PFSK-1 (cell line): ENCODE data around the gene AKAP1.

ENCODE experiments used
- FOXP2 ChIP-seq: optimal IDR thresholded peaks from 2 replicates; pipeline ENCODE3; 2011; ENCODE audit warnings: borderline replicate concordance, control low read depth, inconsistent platforms; ENCODE audit not compliant: insufficient read depth; ENCODE audit errors: extremely low read length, extremely low read depth
- POLR2AphosphoS5 ChIP-seq: IDR thresholded peaks from 2 replicates; pipeline ENCODE4 v1.6.1; 2012; ENCODE audit warnings: low read depth, mild to moderate bottlenecking, control low read depth, low read length, moderate library complexity
- REST ChIP-seq, 2 experiments: IDR thresholded peaks; 2 replicates each; pipeline versions ENCODE4 v1.6.1 to v1.8.0; 2011 to 2012; ENCODE audit warnings: low read depth in 2 of 2, low read length in 2 of 2, control low read depth in 1 of 2, inconsistent platforms in 1 of 2, mild to moderate bottlenecking in 1 of 2, moderate library complexity in 1 of 2; ENCODE audit not compliant: insufficient read depth in 1 of 2
- SIN3A ChIP-seq: IDR thresholded peaks from 2 replicates; pipeline ENCODE4 v1.6.1; 2012; ENCODE audit warnings: mild to moderate bottlenecking, low read length, moderate library complexity, borderline replicate concordance; ENCODE audit not compliant: insufficient read depth
- TAF1 ChIP-seq: IDR thresholded peaks from 2 replicates; pipeline ENCODE4 v1.6.1; 2012; ENCODE audit warnings: low read length, control low read depth, borderline replicate concordance; ENCODE audit not compliant: insufficient read depth

Gene AKAP1

GRCh38 chr17:57143361-57143760, 58.3 kb downstream of the AKAP1 start:
- no peak for TF ChIP-seq SIN3A
- no peak for TF ChIP-seq POLR2AphosphoS5
- TF ChIP-seq TAF1, result no peak
- TF ChIP-seq FOXP2, result no peak
- TF ChIP-seq REST (IDR thresholded peaks at IDR 0.05; ENCODE audit: insufficient read depth in 1 of 2, low read depth in 2 of 2, low read length in 2 of 2), result no peak

DNA sequence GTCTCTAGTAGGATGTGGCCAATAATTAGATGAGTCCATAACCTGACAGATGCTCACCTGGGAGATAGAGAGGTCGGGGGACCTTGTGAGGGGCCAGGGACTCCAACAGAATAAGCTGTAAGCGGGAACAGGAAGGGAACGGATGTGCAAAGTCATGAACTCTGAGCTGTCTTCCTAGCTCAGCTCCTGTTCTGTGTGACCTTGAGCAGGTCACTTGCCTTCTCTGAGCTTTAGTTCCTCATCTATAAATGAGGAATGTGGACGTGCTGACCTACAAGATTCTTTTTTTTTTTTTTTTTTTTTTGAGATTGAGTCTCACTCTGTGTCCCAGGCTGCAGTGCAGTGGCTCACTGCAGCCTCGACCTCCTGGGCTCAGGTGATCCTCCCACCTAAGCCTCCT, 58.9 kb downstream of the AKAP1 start:
- TF ChIP-seq SIN3A (no peak), POLR2AphosphoS5 (no peak), TAF1 (no peak), FOXP2 (no peak), REST (IDR thresholded peaks at IDR 0.05; ENCODE audit: insufficient read depth in 1 of 2, low read depth in 2 of 2, low read length in 2 of 2) (no peak)

DNA sequence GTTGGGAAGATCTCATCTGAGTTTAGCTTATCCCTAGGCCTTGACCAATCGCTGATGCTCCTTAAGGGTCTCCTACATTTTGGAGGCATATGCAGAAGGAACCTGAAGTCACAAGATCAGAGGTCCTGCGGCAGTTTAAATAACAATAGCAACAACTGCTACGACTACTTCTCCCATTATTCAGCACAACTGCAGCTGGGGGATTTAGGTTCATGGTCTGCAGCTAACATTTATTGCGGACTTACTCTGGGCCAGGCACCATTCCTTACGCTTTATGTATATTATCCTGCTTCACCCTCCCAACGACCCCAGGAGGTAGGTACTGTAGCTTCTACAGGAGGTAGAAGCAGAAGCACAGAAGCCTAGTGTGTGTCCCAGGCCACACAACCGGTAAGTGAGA, 59.5 kb downstream of the AKAP1 start:
- TF ChIP-seq FOXP2, result no peak
- no peak for TF ChIP-seq REST (IDR thresholded peaks at IDR 0.05; ENCODE audit: insufficient read depth in 1 of 2, low read depth in 2 of 2, low read length in 2 of 2)
- TF ChIP-seq TAF1, result no peak
- no peak for TF ChIP-seq SIN3A
- TF ChIP-seq POLR2AphosphoS5, result no peak

GRCh38 chr17:57145347-57145746, 60.3 kb downstream of the AKAP1 start:
- no peak for TF ChIP-seq POLR2AphosphoS5
- no peak for TF ChIP-seq TAF1

DNA sequence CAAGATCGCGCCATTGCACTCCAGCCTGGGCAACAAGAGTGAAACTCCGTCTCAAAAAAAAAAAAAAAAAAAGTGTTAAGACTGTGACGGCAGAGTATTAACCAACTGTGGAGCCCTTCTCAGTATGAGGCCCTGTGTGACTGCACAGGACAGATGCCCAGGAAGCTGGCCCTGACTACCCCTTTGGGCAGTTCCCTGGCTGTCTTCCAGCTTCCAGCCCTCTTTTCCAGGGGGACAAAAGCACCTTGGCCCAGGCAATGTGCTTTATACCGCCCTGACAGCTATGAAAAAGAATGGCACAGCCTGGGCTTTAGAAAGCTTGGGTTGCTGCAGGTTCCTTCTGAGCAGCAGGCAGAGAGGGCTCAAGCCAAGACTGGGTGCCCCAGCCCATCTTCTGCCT, 61.2 kb downstream of the AKAP1 start:
- TF ChIP-seq FOXP2, result no peak
- no peak for TF ChIP-seq REST (IDR thresholded peaks at IDR 0.05; ENCODE audit: insufficient read depth in 1 of 2, low read depth in 2 of 2, low read length in 2 of 2)
- no peak for TF ChIP-seq TAF1
- no peak for TF ChIP-seq SIN3A
- no peak for TF ChIP-seq POLR2AphosphoS5
